COLO829 (cell line): Measurements from ENCODE around the gene KRT10.
A peak's percentile ranks its signal among the peaks of the same experiment; 100 is the strongest.
"Not testable (repeated sequence)": the region's sequence is repeated elsewhere in the genome, so short reads cannot be mapped to it uniquely, and the experiment has no call there.

Experiments used
- DNase-seq: peaks from one replicate; pipeline ENCODE4 v3.0.0; 2012; ENCODE audit warnings: low spot score

The KRT10 gene

DNA sequence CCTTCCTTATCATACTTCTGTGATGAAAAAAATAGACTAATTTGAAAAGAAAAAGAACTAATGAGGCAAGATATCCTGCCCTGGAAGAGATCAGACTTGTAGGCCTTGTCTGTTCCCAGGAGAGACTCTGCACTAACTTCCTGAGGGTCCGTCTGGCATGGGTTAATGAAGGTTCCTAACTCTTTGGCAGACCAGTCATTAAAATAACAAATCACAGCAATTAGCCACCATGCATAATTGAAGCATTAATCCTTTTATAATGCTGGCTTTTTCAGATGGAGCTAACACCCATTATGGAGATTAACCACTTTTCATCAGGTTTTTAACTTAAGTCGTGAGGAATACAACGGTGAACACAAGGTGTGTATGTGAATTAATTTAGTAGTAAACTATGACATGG, 10.4 kb upstream of the KRT10 start:
- DNase-seq, result no peak

DNA sequence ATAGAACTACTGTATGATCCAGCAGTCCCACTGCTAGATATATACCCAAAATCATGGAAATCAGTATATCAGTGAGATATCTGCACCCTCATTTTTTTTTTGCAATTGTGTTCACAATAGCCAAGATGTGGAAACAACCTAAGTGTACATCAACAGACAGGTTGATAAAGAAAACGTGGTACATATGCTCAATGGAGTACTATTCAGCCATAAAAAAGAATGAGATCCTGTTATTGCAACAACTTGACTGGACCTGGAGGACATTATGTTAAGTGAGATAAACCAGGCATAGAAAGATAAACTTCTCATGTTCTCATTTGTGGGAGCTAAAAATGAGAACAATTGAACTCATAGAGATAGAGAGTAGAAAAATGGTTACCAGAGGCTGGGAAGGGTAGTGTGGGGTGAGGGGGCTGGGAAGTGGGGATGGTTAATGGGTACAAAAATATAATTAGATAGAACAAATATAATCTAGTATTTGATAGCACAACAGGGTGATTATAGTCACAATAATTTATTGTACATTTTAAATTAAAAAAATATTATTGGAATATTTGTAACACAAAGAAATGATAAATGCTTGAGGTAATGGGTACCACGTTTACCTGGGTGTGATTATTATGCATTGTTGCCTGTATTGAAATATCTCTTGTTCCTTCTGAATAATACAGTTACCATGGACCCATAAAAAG, 7.8 kb upstream of the KRT10 start:
- DNase-seq, result no peak

DNA sequence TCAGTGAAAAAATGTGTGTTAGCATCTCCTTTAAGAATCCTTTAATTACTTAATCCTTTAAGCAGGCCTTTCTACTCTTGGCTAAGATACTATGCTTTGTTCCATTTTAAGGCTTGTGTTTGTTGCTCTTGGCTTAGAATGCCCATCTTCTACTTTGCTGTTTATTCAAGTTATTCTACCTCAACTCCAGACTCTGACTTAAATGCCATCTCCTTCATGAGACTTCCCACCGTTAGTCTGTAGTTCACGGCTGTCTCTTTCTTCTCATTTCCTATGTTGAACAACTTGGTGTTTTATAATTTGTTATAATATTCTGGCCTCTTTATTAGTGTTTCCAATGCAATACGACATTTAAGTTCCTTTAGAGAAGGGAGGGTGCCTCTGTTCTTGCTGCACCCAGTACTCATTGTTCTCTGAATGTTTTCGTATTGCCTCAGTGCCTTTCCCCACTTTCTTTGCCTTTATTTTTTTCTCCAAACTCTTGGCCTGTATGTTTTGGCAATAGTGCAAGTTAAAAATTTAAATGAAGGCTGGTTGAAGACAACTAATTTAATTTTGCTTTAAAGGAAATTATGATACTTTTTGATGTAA, 6.1 kb upstream of the KRT10 start:
- no peak for DNase-seq

DNA sequence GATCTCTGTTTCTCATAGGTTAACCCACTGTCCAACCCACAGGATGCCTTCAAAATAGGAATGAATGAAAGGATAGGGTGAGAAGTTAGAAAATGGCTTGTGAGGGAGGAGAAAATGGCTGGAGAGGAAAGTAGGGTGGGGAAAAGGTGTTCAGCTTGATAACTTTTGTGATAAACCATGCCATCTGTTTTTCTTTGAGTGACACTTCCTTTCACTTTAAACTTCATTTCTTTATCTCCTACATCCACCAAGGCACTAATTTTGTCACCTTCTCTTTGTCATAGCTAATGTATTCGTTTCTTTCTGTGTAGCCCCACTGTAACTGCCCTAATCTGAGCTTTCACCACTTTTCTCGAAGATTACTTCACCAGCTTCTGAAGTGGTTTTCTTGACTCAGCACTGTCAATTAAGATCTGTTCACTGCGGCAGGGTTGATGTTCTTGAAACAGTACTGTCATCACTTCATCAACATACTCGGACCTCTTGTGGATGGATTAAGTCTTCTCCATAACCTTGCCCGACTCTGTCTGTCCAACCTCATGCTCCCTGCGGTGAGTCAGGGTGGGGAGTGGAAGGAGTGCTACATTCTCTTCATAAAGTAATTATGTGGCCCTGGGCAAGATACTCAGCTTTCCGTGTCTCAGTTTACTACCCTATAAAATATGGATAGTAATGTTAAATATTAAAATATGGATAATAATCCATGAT, 5.5 kb upstream of the KRT10 start:
- DNase-seq, result no peak

DNA sequence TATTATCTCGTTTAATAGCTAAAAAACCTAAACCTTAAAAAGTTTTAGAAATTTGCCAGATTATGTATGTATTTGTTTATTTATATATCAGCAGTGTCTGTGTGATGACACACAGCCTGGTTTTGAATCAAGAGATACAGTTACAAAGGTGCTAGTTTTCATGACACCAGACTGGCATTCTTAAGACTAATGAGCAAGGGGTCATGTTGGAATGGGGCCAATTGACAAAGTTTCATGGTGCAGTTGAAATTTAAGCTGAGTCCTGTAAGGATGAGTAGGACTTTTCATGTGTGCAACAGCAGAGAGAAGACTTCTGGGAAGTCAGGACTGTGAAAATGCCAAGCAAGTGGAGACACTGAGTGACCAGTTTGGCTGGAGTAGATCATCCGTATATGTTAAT, 3.2 kb upstream of the KRT10 start:
- no peak for DNase-seq

DNA sequence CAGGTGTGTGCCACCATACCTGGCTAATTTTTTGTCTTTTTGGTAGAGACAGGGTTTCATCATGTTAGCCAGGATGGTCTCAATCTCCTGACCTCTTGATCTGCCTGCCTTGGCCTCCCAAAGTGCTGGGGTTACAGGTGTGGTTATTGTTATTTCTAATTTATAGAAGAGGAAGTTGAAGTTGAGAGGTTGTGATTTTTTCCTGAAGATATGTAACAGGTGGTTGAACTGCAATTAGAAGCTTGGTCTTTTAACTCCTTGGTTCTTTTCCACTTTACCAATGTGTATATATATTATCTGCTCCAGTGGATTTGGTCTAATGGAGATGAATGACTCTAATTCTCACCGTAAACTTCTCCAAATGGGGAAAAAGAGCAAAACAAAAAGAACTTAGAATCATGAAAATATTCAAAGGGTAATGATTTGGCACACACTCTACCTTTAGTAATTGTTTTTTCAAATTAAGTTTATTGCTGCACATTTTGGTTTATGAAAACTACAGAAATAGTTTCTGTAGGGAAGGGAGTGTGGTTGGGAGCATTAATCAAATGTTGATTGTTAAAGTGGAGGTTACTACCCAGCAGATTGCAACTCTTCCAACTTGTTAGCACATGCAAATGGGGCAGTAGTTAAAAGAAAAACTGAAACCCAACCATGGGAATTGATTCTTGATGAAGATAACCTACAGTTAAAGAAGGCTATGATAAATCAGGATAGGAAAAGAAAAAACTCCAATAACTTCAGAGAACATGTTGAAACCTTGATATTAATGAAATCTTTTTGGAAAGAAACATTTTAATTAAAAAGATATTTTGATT, 1.8 kb upstream of the KRT10 start:
- no peak for DNase-seq

DNA sequence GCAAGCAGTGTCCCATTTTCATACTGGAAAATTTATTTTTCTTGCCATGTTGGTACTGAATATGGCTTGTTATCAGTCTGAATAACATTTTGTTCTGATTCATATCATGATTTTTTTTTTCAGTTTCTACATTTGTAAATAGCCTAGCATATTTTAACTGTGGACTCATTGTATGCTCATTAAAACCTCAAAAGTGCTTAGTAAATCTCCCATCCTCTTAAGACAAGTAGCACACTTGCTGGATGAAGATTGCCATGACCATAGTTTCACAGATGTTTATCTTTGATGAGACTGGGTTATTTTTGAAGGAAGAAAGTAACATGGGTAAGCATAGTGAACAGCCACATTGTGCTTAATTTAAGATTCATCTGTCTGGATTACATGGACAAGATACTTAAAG, 878 bp downstream of the KRT10 start:
- no peak for DNase-seq

DNA sequence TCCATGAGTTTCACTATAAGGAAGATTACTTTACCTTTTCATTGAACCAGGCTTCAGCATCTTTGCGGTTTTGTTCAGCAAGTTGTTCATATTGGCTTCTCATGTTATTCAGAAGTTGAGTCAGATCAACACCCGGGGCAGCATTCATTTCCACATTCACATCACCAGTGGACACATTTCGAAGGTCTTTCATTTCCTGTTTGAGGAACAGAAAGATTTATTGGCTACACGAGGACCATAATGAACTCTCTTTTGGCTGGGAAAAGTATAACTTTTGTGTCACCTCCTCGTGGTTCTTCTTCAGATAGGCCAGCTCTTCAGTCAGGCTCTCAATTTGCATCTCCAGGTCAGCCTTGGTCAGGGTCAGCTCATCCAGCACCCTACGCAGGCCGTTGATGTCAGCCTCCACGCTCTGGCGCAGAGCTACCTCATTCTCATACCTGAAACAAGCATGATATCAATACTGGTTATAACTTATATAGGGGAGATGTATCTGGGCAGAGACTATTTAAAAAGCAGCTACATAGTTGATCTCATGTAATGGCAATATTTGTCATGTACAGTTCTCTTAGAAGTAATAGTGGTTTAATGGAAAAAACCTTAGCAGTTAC, 2.1 kb downstream of the KRT10 start:
- no peak for DNase-seq

DNA sequence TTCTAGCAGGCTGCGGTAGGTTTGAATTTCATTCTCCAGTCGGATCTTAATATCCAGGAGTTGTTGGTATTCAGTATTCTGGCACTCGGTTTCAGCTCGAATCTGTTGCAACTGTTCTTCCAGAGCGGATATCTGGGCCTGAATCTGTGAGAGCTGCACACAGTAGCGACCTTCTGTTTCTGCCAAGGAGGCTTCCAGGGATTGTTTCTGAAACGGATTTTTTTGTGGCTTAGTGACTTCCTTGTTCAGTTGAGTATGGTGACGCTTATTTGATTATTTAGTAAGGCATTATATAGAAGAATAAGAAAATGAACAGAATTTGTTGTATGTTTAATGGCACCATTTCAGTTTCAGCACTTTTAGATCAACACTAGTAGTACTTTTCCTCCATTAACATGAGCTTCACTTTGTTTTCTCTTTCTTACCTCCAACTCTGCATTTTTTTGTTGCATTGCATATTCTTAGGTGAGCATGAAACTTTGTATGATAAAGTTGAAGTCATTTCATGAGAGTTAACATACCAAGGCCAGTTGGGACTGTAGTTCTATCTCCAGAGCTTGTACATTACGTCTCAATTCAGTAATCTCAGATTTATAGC, 2.8 kb downstream of the KRT10 start:
- no peak for DNase-seq

DNA sequence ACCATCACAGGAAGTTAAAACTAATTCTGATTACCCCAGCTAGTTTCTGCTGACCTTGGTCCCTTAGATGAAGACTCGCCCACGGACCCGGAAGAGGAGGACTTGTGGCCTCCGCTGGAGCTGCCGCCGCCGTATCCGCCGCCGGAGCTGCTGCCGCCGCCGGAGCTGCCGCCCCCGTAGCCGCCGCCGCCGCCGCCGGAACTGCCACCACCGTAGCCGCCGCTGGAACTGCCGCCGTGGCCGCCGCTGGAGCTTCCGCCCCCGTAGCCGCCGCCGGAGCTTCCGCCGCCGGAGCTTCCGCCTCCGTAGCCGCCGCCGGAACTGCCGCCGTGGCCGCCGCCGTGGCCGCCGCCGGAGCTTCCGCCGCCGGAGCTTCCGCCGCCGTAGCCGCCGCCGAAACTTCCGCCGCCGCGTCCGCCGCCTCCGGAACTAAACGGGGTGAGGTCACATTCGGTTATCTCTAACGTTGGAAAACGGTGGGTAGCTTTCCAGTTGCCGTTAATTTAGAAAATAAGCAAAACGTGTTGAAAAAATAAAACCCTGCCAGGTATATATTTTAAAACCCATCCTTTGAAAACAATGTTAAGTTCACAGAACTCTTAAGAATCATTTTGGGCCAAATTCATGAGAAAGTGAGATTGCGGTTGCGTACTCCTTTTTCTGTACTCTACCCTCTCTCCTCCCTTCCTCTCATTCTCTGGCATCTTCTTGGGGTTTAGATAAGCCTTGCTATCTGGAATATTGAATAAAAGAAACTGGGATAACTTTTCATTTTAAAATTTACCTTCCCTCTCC, 3.5 kb downstream of the KRT10 start:
- DNase-seq, result peak; percentile 71

DNA sequence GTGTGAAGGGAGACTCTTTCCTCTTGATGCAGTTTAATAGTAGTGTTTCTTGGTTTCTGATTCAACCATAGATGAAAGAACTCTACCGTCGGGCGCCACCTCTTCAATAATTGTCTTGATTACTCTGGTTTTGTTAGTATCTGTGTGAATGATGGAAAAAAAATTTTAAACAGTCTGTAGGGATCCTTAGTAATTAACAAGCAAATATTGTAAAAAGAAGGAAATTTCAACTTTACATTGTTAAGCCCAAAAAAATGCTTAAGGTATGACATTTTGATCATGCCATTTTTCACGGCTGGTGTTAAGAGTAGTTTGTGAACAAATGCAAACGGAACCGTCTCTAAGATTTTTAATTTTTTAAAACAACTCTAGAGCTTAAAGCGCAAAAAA, 4.1 kb downstream of the KRT10 start:
- DNase-seq, result no peak

DNA sequence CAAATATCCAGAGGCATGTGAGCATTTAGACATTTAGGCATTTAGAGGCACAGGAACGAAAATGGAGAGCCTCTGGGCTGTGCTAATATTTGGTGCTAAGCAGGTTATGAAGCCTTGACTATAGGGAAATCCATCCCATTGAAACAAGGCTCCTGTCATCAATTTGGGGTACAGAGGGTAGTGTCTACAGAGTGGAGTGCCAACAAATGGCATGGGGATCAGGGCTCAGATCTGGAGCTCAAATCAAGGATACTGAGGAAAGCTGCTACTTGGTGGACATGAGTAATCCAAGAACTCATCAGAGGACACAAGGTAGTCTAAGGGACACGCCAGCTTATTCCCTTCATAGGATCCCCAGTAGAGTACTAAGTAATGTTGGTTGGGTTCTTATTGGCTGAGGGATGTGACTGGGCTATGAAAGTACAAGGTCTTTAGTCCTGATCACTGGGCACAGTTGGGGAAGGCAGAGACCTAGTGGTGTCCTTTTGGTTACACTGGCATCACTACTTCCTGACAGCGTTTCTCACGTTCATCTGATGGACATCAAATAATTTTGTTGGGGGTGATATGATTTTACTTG, 5.2 kb downstream of the KRT10 start:
- DNase-seq, result no peak

DNA sequence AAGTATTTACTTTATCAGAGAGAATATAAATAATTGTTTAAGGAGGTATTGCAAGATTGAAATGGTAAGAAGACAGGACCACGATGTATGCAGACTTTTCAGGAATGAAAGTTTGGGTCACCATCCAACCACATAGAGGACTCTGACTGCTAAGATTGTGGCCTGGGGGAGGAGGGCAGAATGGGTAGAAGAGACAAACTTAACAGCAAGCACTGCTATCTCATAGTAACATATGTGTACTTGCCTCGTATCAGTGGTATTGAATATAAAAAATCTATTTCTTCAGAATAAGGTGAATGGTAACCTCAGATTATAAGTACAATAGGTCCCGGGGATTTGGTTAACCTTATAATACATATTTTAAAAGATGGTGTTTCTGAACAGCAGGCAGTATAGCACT, 5.8 kb downstream of the KRT10 start:
- no peak for DNase-seq

DNA sequence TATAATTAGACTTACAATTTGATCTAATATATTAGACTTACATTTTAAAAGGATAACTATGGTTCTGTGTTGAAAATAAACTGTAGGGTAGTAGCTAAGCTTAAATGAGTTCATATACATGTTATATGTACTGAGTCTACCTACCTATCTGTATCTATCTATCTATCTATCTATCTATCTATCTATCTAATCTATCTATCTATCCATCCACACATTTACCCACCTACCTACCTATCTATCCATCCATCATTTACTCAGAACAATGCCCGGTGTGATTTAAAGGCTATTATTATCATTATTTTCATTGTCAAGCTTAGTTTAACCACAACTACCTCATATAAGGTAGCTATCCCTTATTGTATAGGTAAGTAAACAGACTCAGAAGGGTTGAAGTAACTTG, 7.0 kb downstream of the KRT10 start:
- no peak for DNase-seq

DNA sequence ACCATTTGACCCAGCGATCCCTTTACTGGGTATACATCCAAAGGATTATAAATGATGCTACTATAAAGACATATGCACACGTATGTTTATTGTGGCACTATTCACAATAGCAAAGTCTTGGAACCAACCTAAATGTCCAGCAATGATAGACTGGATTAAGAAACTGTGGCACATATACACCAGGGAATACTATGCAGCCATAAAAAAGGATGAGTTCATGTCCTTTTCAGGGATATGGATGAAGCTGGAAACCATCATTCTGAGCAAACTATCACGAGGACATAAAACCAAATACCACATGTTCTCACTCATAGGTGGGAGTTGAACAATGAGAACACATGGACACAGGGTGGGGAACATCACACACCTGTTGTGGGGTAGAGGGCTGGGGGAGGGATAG, 7.8 kb downstream of the KRT10 start:
- not testable (repeated sequence) for DNase-seq

DNA sequence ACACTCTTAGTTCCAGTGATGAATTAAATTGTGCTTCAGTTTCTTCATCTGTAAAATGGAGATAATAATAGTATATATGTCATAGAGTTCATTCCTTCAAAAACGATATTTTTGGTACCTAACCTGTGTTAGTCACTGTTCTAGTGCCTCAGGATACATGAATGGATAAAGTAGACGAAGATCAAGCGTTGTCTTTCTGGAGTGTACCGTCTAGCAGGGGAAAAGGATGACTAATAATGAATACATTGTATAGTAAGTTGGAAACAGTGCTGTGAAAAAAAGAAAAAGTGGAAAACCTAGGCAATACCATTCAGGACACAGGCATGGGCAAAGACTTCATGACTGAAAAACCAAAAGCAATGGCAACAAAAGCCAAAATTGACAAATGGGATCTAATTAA, 8.6 kb downstream of the KRT10 start:
- DNase-seq, result peak; percentile 79

DNA sequence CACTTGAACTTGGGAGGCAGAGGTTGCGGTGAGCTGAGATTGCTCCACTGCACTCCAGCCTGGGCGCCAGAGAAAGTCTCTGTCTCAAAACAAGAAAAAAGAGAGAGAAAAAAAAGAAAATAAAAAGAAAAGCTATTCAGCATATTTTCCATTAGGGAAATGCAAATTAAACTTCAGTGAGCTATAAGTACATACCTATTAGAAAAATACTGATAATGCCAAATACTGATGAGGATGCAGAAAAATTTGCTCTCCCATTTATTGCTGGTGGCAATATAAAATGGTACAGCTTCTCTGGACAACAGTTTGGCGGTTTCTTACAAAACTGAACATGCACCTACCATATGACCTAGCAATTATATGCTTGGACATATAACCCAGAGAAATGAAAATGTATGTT, 9.8 kb downstream of the KRT10 start:
- no peak for DNase-seq

DNA sequence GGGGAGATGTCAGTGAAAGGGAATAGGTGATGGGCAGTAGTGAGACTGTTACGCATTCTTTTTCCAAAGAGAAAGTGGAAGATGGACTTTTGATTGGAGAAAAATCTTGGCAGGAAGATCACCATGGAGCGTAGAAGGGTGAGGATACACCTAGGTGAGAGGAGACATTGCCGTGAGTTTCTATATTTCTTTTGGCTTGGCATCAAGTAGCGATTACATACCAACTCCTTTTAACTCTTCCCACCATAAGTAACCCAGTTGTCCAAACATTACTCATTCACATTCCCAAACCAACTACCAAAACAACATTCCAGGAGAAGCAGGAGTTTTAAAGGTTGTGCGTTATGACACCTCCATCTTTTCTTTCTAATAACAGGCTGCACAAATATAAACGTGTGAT, 11.9 kb downstream of the KRT10 start:
- DNase-seq, result no peak

DNA sequence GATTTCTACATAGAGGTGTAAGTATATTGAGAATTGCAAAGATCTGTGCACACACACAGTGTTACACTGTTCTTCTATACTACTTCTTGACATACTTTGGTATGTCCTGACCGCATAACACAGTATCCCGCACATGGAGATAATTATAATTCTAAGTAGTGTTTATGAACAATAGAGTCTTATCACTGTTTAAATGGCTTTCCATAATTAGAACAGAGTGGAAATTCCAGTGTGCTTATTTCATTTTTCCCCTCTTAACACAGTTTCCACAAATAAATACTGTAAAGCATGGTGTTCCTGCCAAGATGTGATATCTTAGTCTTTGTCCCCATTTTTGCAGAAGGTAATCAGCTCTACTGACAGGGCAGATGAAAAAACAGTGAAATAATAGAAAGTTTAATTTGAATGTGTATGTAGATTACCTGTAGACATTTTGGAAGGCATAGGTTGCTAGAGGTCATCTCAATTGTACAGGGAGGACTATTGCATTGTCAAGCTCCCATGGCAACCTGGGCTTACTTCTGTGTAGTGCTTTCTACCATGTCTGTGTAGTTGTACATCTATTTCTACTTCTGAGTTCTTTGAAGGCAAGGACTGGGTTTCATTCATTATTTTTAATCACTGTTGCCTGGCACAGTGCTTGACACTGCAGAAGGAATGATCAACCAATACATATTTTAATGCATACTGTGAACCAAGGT, 12.5 kb downstream of the KRT10 start:
- no peak for DNase-seq

DNA sequence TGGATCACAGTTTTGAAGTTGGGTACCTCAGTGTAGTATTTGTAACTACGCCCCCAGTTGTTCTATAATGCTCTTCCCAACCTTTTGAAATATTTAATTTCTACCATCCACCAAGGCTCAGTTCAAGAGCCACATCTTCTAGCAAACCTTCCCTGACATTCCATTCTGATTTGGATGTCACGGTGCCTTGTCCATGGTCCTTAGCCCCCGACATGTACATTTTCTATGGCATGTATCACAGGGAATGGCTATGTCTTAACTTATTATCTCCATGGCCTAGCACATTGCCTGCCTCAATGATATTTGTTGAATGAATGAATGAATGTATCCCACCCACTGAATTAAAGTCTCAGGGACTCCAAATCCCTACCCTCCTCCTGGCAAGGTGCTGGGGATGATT, 16.3 kb downstream of the KRT10 start:
- DNase-seq, result no peak
